ENCODE data around the gene HTT-AS. TPM values are rescaled to one million over a fixed set of nuclear protein-coding genes. Genes with fewer than 3 reads are reported as not detected.

Gene HTT-AS
- total RNA-seq, 1 experiment from 2014 or later = not detected

- DNase-seq (ENCODE audit: low read depth) = no peak
Observed at GRCh38 chr4:3030566-3031356, 43.6 kb downstream of the HTT-AS start.

- DNase-seq (ENCODE audit: low read depth) = no peak
Observed at GRCh38 chr4:3029464-3029863, 44.9 kb downstream of the HTT-AS start.

DNA sequence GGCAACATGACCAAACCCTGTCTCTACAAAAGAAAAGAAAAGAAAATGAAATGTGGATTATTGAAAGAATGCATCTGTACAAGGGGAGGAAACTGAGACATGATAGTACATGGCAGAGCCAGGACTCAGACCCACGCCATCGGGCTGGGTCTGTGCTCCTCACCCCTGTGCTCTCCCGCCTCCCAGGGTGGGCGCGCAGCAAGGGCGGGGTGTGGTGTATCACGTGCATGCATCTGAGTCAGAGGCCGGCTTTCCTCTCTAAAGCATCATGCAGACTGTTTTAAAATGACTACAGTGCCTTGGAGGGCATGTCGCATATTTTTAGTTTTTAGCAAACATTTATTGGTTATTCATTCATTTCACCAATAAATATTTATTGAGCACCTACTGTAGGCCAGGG lies 47.8 kb downstream of the HTT-AS start:
- DNase-seq (ENCODE audit: low read depth) = no peak

DNA sequence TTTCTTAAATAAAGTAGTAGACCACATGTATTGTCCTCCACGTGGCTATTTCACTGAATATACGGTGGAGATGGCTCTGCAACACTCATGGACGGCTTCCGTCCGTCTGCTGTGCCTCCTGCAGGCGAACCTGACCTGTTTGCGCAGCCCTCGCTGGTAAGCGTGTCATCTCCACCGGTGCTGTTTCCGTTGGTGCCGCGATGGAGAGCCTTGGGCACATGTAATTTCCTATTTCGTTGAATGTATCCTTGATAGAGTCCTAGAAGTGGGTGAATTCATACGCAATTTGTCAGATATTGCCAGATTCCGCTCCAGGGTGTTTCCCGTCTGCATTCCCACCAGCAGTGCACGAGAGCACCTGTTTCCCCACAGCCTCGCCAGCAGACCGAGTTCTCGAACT lies 48.5 kb downstream of the HTT-AS start:
- DNase-seq (ENCODE audit: low read depth) = no peak

- no peak for DNase-seq (ENCODE audit: low read depth)
Observed at GRCh38 chr4:3022651-3023050, 51.7 kb downstream of the HTT-AS start.

GRCh38 chr4:3022112-3022511 lies 52.2 kb downstream of the HTT-AS start:
- DNase-seq (ENCODE audit: low read depth) = no peak

- no peak for DNase-seq (ENCODE audit: low read depth)
Observed at GRCh38 chr4:3021627-3022026, 52.7 kb downstream of the HTT-AS start.

GRCh38 chr4:3021127-3021526 lies 53.2 kb downstream of the HTT-AS start:
- DNase-seq (ENCODE audit: low read depth) = no peak

- no peak for DNase-seq (ENCODE audit: low read depth)
Observed at GRCh38 chr4:3019145-3019846, 55.0 kb downstream of the HTT-AS start.

DNA sequence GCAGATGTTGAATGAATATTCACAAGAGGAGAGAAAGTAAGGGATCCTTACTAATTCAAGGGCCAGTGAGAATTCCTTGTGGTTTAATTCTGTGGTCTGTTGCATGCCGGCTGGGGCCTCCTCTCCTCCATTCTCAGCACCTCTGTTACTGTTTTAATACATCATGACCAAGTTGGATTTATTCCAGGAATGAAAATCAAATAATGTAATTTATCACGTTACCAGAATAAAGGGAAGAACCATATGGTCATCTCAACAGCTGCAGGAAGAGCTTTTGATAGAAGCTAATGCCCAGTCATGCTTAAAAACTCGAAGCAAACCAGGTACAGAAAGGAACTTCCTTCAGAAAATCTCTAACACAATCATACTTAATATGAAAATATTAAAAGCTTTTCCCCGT lies 56.8 kb downstream of the HTT-AS start:
- DNase-seq (ENCODE audit: low read depth) = no peak

GRCh38 chr4:3016961-3017360 lies 57.4 kb downstream of the HTT-AS start:
- no peak for DNase-seq (ENCODE audit: low read depth)

GRCh38 chr4:3013839-3014350 lies 60.4 kb downstream of the HTT-AS start:
- no peak for DNase-seq (ENCODE audit: low read depth)

Other genes starting within 250 kb of the HTT-AS start
- 101 and 111 TPM in 2 replicates for gene ADD1, start 230.7 kb downstream of the HTT-AS start, total RNA-seq (2014; rRNA removed; shearing (Covaris generic))
- 21.5 and 25.4 TPM in 2 replicates for gene NOP14, start 111.1 kb downstream of the HTT-AS start, total RNA-seq (2014; rRNA removed; shearing (Covaris generic))
- 2.9 and 5.9 TPM in 2 replicates for gene GRK4, start 111.0 kb downstream of the HTT-AS start, total RNA-seq (2014; rRNA removed; shearing (Covaris generic))
- 10.4 and 17.4 TPM in 2 replicates for gene HTT, start 143 bp upstream of the HTT-AS start, total RNA-seq (2014; rRNA removed; shearing (Covaris generic))
- gene MSANTD1, start 174.6 kb upstream of the HTT-AS start, total RNA-seq (2014; rRNA removed; shearing (Covaris generic)) = 0.23 and 0.42 TPM in 2 replicates
- gene RGS12, start 218.5 kb upstream of the HTT-AS start, total RNA-seq (2014; rRNA removed; shearing (Covaris generic)) = 15.1 and 38.9 TPM in 2 replicates